DND-41 (cell line): ENCODE results near the gene GALNT7.

ENCODE experiments used
- CTCF ChIP-seq: IDR thresholded peaks from 2 replicates; pipeline ENCODE4 v1.5.1; 2012; ENCODE audit warnings: borderline replicate concordance, low read length, moderate library complexity, mild to moderate bottlenecking; ENCODE audit not compliant: poor library complexity, severe bottlenecking; ENCODE audit errors: extremely low read depth
- EZH2 ChIP-seq: IDR thresholded peaks from 3 replicates; pipeline ENCODE4 v1.6.1; 2012; ENCODE audit warnings: borderline replicate concordance, low read depth, mild to moderate bottlenecking, moderate library complexity, low read length, inconsistent platforms; ENCODE audit not compliant: severe bottlenecking

- no peak for TF ChIP-seq EZH2
- no peak for TF ChIP-seq CTCF
Measured at GRCh38 chr4:173231916-173232315, 63.3 kb downstream of the GALNT7 start.
